Activated naive CD4-positive, alpha-beta T cell treated with anti-CD3 and anti-CD28 coated beads, Interleukin-2, amount 10 ng/mL, durations not matched to agents 7 days and 5 days (primary cell): ENCODE data around the gene EMSY.

Source experiments
- CTCF ChIA-PET: fragments of 350-600 bp; sonication (Branson Sonifier 250); formaldehyde crosslinking; loops from one replicate; lab custom pipeline; 2021; ENCODE audit warnings: antibody characterized with exemption; lab: Charles Lee
- DNase-seq: peaks from one replicate; pipeline ENCODE4 v3.0.0-alpha.2; 2020
- H3K27ac Mint-ChIP-seq: one replicate; pipeline ENCODE4 v1.8.0; 2021; ENCODE audit warnings: mild to moderate bottlenecking, moderate library complexity, mixed read lengths
- H3K27me3 Mint-ChIP-seq: one replicate; pipeline ENCODE4 v1.8.0; 2021; ENCODE audit warnings: mild to moderate bottlenecking, mixed read lengths
- H3K36me3 Mint-ChIP-seq: one replicate; pipeline ENCODE4 v1.8.0; 2021; ENCODE audit warnings: mixed read lengths
- H3K4me1 Mint-ChIP-seq: one replicate; pipeline ENCODE4 v1.8.0; 2021; ENCODE audit warnings: mixed read lengths
- H3K4me3 Mint-ChIP-seq: one replicate; pipeline ENCODE4 v1.8.0; 2021; ENCODE audit warnings: mild to moderate bottlenecking, moderate library complexity, mixed read lengths
- H3K9me3 Mint-ChIP-seq: one replicate; pipeline ENCODE4 v1.8.0; 2021; ENCODE audit warnings: mixed read lengths

EMSY gene

DNA sequence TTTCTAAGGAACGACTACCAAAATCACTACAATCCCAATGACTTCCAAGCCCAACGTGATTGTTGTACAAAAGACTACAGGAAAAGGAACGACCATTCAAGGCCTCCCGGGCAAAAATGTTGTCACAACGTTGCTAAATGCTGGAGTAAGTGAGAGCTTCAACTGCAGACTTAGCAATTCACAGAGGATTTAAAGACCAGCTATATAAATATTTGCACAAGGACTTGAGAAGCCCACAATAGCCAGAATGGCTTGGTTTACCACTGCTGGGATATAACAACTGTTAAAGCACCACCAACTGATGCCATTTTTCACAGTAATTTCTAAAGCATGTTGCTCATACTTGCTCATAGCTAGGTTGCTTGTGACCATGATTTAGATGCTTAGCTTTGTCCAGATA lies 78.3 kb downstream of the EMSY start:
- Mint-ChIP-seq H3K27me3 (no peaks in the 10 kb centered on the region), H3K9me3 (no peaks in the 10 kb centered on the region), H3K36me3 (peaks cover 30% of the 10 kb centered on the region), H3K27ac (no peak overlapping the region), H3K4me1 (no peaks in the 10 kb centered on the region), H3K4me3 (no peak overlapping the region)
- CTCF ChIA-PET = no interaction called here
- no peak for DNase-seq

DNA sequence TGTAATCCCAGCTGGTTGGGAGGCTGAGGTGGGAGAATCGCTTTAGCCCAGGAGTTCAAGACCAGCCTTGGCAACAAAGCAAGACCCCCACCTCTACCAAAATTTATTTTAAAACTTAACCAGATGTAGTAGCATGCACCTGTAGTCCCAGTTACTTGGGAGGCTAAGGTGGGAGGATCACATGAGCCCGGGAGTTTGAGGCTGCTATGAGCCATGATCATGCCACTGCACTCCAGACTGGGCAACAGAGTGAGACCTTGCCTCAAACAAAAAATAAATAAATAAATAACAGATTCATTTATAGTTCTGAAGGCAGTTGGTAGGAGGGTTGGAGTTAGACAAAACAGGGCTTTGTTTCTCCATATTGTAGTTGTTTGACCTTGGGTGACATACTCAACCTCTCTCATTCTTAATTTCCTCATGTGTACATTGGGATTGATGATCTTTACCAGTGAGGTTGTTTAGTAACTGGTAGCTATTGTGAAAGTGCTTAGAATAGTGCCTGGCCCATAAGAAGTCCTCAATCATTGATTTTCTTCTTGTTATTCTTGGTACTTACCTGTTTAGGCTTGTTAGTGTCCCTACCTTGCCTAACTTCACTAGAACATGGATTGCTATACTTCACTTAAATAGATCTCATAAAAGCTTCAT lies 79.1 kb downstream of the EMSY start:
- DNase-seq = no peak
- H3K36me3 Mint-ChIP-seq = peaks cover 38% of the 10 kb centered on the region
- CTCF ChIA-PET = interaction anchor here (0.6 kb wide), 1 partner anchor 319 kb away, joined by 3 read pairs; no protein-coding TSS in a partner anchor

DNA sequence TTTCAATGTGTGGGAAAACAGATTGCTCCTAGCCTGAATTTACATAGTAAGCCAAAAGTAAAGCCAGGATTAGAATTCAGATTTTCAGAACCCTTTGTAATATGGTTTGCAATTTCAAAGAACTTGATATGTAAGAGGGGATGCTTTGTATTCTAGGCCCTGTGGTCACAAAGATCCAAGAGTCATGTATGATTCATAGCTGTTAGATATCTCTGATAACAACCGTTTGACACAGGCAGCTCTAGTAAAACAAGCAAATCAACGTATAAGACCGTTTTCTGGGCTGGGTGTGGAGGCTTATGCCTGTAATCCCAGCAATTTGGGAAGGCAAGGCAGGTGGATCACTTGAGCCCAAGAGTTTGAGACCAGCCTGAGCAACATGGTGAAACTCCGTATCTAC lies 79.6 kb downstream of the EMSY start:
- CTCF ChIA-PET = no interaction called here
- DNase-seq = no peak
- H3K27ac Mint-ChIP-seq = no peak overlapping the region
- no peak overlapping the region for H3K4me3 Mint-ChIP-seq
- H3K36me3 Mint-ChIP-seq = peaks cover 41% of the 10 kb centered on the region
- H3K27me3 Mint-ChIP-seq = no peaks in the 10 kb centered on the region
- no peaks in the 10 kb centered on the region for H3K4me1 Mint-ChIP-seq
- no peaks in the 10 kb centered on the region for H3K9me3 Mint-ChIP-seq

More for the DNA sequence above, 79.1 kb downstream of the EMSY start:
- H3K27ac Mint-ChIP-seq = no peak overlapping the region
- H3K4me1 Mint-ChIP-seq = no peaks in the 10 kb centered on the region
- no peak overlapping the region for H3K4me3 Mint-ChIP-seq
- H3K9me3 Mint-ChIP-seq = no peaks in the 10 kb centered on the region
- no peaks in the 10 kb centered on the region for H3K27me3 Mint-ChIP-seq

DNA sequence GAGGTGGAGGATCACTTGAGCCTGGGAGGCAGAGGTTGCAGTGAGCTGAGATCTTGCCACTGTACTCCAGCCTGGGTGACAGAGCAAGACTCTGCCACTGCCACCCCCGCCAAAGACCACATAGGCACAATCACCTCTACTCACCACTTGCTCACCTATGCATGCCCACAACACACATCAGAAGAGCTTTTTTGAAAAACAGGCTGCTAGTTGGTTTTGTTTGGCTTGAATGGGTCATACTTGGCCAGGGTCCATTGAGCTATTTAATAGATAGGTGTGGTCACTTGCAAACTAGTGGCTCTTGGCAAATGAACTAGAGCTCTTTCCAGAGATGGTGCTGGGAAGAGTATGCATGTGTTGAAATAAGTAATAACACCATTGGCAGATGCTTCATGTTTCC lies 80.1 kb downstream of the EMSY start:
- peaks cover 41% of the 10 kb centered on the region for H3K36me3 Mint-ChIP-seq
- no peaks in the 10 kb centered on the region for H3K9me3 Mint-ChIP-seq
- H3K4me1 Mint-ChIP-seq = no peaks in the 10 kb centered on the region
- H3K4me3 Mint-ChIP-seq = no peak overlapping the region
- CTCF ChIA-PET = no interaction called here
- H3K27me3 Mint-ChIP-seq = no peaks in the 10 kb centered on the region
- no peak for DNase-seq
- no peak overlapping the region for H3K27ac Mint-ChIP-seq

DNA sequence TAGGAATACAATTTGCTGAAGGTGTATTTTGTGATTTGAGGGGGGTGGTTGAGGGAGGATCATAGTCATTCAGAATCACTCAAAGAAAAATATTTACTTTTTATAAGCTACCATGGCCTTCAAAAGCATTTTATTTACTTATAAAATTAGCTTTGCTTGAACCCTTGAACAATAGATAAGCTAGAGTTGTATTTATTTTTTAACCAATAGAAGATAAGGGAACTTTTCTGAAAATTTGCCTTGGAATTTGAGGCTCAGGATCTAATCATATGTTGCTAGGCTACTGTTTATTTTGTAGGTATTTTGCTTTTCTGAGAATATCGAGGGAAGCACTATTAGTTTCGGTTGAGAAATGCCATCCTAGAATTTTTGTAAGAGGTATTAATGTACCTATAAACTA lies 82.1 kb downstream of the EMSY start:
- Mint-ChIP-seq H3K4me1 (no peaks in the 10 kb centered on the region), H3K27me3 (no peaks in the 10 kb centered on the region), H3K36me3 (peaks cover 37% of the 10 kb centered on the region), H3K4me3 (no peak overlapping the region), H3K27ac (no peak overlapping the region), H3K9me3 (no peaks in the 10 kb centered on the region)
- DNase-seq = no peak
- CTCF ChIA-PET = no interaction called here

DNA sequence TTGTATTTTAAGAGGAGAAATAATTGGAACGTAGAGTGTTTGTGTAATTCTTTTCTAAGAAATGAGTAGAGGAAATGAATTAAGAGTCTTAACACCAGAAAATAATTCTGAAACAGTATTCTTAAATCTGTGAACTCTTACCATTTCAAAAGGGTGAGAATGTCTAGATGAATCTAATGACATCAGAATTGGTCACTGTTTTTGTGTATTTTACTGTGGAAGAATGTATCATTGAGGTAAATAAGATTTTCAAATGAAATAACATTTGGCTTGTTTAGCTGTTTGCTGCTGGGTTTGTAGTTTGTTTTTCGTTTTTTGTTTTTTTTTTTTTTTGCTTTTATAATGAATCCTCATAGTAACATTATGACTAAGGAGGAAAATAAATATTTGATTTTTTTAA lies 97.6 kb downstream of the EMSY start:
- H3K27ac Mint-ChIP-seq = no peak overlapping the region
- no peak overlapping the region for H3K4me3 Mint-ChIP-seq
- no peaks in the 10 kb centered on the region for H3K9me3 Mint-ChIP-seq
- H3K36me3 Mint-ChIP-seq = peaks cover 50% of the 10 kb centered on the region
- DNase-seq = no peak
- no peaks in the 10 kb centered on the region for H3K27me3 Mint-ChIP-seq
- CTCF ChIA-PET = no interaction called here
- H3K4me1 Mint-ChIP-seq = peaks cover 11% of the 10 kb centered on the region

DNA sequence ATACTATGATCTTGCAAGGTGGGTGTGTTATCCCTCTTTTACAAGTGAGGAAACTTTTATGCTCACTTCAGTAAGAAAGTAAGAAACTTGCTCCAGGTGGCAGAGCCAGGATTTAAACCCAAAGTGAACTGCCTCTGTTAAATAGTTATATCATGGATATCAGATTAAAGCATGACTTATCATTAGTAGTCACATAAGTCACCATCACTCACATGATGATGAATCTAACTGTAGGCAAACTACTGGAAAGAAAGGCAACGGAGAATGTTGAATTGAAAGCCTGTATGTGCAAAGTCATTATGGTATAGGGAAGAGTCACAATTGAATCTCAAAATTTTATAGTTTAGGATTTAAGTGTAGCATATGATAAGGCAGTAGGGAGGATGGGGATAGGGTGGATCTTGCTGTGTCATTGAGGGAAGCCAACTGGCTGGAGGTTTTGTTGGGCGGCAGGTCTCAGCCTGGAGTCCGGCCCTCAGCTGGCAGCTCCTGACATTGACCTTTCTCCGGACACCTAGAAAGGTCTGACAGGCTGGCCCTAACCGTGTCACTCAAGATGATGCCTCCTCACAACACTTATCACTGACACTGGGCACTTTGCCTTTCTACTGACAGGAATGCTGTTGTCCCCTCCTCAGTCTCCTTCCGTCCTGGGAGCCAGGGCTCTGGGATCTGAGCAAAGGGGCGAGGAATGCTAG lies 98.3 kb downstream of the EMSY start:
- Mint-ChIP-seq H3K36me3 (peaks cover 46% of the 10 kb centered on the region), H3K9me3 (no peaks in the 10 kb centered on the region), H3K4me3 (no peak overlapping the region), H3K4me1 (peaks cover 11% of the 10 kb centered on the region), H3K27me3 (no peaks in the 10 kb centered on the region), H3K27ac (no peak overlapping the region)
- no peak for DNase-seq
- CTCF ChIA-PET = no interaction called here

DNA sequence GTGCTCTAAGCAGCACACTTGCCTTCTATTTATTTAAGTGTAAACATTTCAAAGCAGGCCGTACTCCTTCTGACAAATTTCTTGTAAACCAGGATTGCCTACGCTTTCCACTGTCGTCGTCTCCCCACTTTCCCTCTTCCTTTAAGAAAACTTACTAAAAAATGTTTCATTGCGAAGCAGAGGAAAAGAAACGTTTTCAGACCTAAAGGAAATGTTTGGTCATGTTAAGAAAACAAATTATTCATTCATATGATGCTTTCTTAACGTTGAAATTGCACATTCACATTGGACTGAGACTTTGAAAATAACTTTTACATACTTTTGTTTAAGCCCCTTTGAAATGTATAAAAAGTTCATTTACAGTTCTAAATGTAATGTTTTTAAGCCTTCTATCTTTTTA lies 106.0 kb downstream of the EMSY start:
- CTCF ChIA-PET = interaction anchor here (0.8 to 1.1 kb wide), 2 partner anchors 131 to 399 kb away, joined by 3 read pairs; no protein-coding TSS in a partner anchor
- Mint-ChIP-seq H3K36me3 (peaks cover 20% of the 10 kb centered on the region), H3K4me3 (no peak overlapping the region), H3K9me3 (no peaks in the 10 kb centered on the region), H3K27me3 (no peaks in the 10 kb centered on the region), H3K27ac (no peak overlapping the region), H3K4me1 (peaks cover 14% of the 10 kb centered on the region)
- DNase-seq = no peak

DNA sequence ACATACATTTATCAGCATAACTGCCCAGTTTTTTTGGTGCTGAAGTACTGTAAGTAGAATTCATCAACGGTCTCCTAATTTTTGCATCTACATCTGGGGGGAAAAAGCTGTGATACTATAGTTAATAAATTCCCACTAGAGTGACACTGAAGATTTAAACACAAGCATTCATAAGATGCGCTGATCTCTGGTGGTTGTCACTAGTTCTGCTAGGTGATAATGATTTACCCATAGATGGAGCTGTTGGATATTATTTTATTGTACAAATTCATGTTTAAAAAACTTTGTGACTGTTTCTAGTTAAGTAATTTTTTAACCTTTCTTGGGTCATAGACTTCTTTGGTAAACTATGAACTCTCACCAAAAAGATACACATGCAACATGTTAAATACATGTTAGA lies 106.6 kb downstream of the EMSY start:
- Mint-ChIP-seq H3K27me3 (no peaks in the 10 kb centered on the region), H3K4me3 (no peak overlapping the region), H3K9me3 (no peaks in the 10 kb centered on the region), H3K27ac (no peak overlapping the region), H3K36me3 (peaks cover 15% of the 10 kb centered on the region), H3K4me1 (peaks cover 7% of the 10 kb centered on the region)
- CTCF ChIA-PET = interaction anchor here (0.9 to 1.1 kb wide), 2 partner anchors 121 to 130 kb away, joined by 3 read pairs; no protein-coding TSS in a partner anchor
- DNase-seq = no peak

DNA sequence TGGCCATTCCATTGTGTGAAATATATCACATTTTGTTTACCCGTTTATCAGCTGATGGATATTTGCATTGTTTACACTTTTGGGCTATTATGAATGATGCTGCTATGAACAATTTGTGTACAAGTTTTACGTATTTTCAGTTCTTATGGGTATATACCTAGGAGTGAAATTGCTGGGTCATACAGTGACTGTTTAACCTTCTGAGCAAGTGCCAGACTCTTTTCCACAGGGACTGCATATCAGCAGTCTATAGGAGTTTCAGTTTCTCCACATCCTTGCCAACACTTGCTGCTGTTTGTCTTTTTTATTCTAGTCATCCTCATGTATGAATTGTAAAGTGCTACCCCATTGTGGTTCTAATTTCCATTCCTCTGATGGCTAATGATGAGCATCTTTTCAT lies 108.2 kb downstream of the EMSY start:
- H3K4me3 Mint-ChIP-seq = no peak overlapping the region
- peaks cover 10% of the 10 kb centered on the region for H3K36me3 Mint-ChIP-seq
- no peaks in the 10 kb centered on the region for H3K9me3 Mint-ChIP-seq
- H3K27ac Mint-ChIP-seq = no peak overlapping the region
- H3K4me1 Mint-ChIP-seq = peaks cover 4% of the 10 kb centered on the region
- no peaks in the 10 kb centered on the region for H3K27me3 Mint-ChIP-seq
- CTCF ChIA-PET = interaction anchor here (1.6 kb wide), 1 partner anchor 345 kb away, joined by 3 read pairs; no protein-coding TSS in a partner anchor
- no peak for DNase-seq

DNA sequence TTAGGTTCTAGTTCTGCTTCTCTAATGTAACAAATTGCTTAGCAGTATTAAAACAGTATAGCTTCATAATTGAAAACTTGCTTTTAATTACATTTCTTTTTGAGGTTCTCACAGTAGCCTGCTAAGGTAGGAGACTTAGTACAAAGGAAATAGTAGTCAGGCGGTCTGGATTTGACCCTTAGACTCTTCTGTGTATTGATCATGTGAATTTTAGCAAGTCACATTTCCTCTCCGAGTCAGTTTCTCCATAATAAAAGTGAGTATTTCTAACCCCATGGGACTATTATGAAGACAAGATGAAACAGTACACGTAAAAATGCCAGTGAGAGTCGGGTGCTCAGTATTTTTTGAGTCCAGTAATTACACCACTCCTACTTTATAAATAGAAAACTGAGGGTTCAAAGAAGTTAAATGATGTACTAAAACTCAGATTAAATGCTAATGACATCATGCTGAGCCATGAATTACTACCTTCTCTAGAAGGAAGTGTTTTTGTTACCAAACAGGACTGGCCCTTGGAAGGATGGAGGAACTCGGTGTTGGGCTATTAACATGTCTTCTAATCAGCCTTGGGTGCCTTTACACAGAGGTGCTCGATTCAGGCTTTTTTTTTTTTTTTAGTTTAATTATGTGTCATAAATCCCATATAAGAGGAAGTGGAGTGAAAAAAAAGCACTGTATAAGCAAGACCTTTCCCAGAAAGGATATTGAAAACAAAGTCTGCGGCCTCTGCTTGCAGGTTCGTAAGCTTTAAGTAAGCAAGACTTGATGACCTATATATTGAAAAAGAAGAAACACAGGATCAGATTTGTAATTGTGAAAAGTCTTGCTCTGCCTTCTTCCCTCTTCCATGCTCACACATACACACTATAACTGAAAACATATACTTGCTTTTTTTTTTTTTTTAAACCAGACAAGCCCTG lies 109.0 kb downstream of the EMSY start:
- Mint-ChIP-seq H3K27me3 (peaks cover 6% of the 10 kb centered on the region), H3K36me3 (peaks cover 8% of the 10 kb centered on the region), H3K4me1 (peaks cover 4% of the 10 kb centered on the region), H3K4me3 (no peak overlapping the region), H3K27ac (no peak overlapping the region), H3K9me3 (no peaks in the 10 kb centered on the region)
- no peak for DNase-seq
- CTCF ChIA-PET = interaction anchor here (0.6 to 1.6 kb wide), 2 partner anchors 128 to 346 kb away, joined by 3 read pairs; no protein-coding TSS in a partner anchor

DNA sequence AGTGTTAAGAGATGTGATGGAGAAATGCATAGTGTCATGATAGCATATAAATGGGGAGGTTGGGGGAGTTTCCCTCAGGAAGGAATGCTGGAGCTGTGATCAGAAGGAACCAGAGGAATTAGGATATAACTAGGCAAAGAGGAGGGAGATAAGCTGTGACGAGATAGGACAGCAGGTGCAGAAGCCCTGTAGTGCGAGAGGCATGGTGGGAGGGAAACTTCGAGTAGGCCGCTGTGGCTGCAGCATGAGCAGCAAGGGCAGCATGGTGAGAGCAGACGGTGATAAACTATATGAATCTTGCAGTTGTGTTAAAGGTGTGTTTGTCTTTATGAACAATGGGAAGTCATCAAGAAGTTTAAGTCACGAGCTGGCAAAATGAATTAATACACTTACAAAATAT lies 109.9 kb downstream of the EMSY start:
- H3K9me3 Mint-ChIP-seq = no peaks in the 10 kb centered on the region
- peaks cover 4% of the 10 kb centered on the region for H3K36me3 Mint-ChIP-seq
- peaks cover 4% of the 10 kb centered on the region for H3K4me1 Mint-ChIP-seq
- no peak for DNase-seq
- CTCF ChIA-PET = interaction anchor here (1.5 kb wide), 1 partner anchor 124 kb away, joined by 3 read pairs; no protein-coding TSS in a partner anchor
- no peak overlapping the region for H3K27ac Mint-ChIP-seq
- no peak overlapping the region for H3K4me3 Mint-ChIP-seq
- H3K27me3 Mint-ChIP-seq = peaks cover 13% of the 10 kb centered on the region

DNA sequence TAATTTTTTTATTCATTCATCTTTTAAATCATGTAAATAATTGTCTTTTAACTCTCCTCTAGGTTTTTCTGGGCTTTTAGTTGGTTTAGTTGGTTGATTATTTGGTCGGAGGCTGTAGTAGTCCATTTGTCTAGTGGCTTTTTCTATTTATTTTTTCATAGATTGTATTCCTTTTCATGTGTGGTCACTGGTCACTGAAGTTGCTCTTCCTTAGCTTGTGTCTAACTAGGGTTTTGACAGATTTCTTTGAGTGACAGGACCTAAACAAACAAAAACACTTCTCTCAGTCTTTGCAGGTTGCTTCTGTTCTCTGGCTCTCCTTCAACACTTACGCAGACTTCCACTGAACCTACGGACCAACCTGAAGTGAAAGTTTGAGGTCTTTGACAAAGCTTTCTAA lies 112.6 kb downstream of the EMSY start:
- Mint-ChIP-seq H3K27me3 (peaks cover 27% of the 10 kb centered on the region), H3K4me3 (no peak overlapping the region), H3K4me1 (peaks cover 9% of the 10 kb centered on the region), H3K27ac (no peak overlapping the region), H3K36me3 (no peaks in the 10 kb centered on the region), H3K9me3 (no peaks in the 10 kb centered on the region)
- CTCF ChIA-PET = no interaction called here
- no peak for DNase-seq

DNA sequence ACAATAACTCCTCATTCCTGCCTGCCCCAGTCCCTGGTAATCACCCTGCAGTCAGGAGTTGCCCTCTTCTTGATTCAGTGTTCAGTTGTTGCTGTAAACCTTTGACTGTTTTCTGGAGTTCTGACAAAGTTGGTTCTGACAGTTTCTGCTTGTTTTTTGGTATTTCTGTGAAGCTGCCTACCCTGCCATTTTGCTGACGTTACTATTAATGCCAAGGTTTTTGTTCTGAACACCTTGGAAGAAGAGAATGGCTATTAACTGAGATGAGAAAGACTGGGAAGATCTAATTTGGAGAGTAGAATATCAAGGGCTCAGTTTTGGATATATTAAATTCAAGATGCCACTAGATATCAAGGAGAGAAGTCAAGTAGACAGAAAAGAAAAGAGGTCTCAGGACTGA lies 113.7 kb downstream of the EMSY start:
- H3K4me3 Mint-ChIP-seq = no peak overlapping the region
- peaks cover 28% of the 10 kb centered on the region for H3K27me3 Mint-ChIP-seq
- H3K4me1 Mint-ChIP-seq = peaks cover 9% of the 10 kb centered on the region
- H3K27ac Mint-ChIP-seq = no peak overlapping the region
- no peak for DNase-seq
- no peaks in the 10 kb centered on the region for H3K36me3 Mint-ChIP-seq
- CTCF ChIA-PET = no interaction called here
- H3K9me3 Mint-ChIP-seq = no peaks in the 10 kb centered on the region
